ENCODE measurements around the gene GPC6.

GPC6 gene

GRCh38 chr13:93262729-93263345 lies 36.2 kb downstream of the GPC6 start:
- peak overlapping the region; percentile 66 for H3K27ac ChIP-seq
- DNase-seq (ENCODE audit: low read depth, low spot score): peak; percentile 31

GRCh38 chr13:93264876-93265275 lies 38.3 kb downstream of the GPC6 start:
- no peak for DNase-seq (ENCODE audit: low read depth, low spot score)
- no peak overlapping the region for H3K27ac ChIP-seq

- H3K27ac ChIP-seq: no peak overlapping the region
Observed at GRCh38 chr13:93265800-93266199, 39.2 kb downstream of the GPC6 start.

GRCh38 chr13:93266681-93267080 lies 40.1 kb downstream of the GPC6 start:
- no peak overlapping the region for H3K27ac ChIP-seq
- no peak for DNase-seq (ENCODE audit: low read depth, low spot score)

More at GRCh38 chr13:93265800-93266199, 39.2 kb downstream of the GPC6 start:
- no peak for DNase-seq (ENCODE audit: low read depth, low spot score)

- no peak for DNase-seq (ENCODE audit: low read depth, low spot score)
- no peak overlapping the region for H3K27ac ChIP-seq
Observed at GRCh38 chr13:93268327-93269028, 41.9 kb downstream of the GPC6 start.

GRCh38 chr13:93270769-93271742 lies 44.4 kb downstream of the GPC6 start:
- H3K27ac ChIP-seq: no peak overlapping the region
- DNase-seq (ENCODE audit: low read depth, low spot score): no peak

- no peak for DNase-seq (ENCODE audit: low read depth, low spot score)
Observed at GRCh38 chr13:93279982-93280381, 53.4 kb downstream of the GPC6 start.

GRCh38 chr13:93280688-93281087 lies 54.1 kb downstream of the GPC6 start:
- no peak for DNase-seq (ENCODE audit: low read depth, low spot score)
- no peak overlapping the region for H3K27ac ChIP-seq

More at GRCh38 chr13:93279982-93280381, 53.4 kb downstream of the GPC6 start:
- H3K27ac ChIP-seq: no peak overlapping the region

- no peak for DNase-seq (ENCODE audit: low read depth, low spot score)
- no peak overlapping the region for H3K27ac ChIP-seq
Observed at GRCh38 chr13:93283255-93283654, 56.6 kb downstream of the GPC6 start.

GRCh38 chr13:93284064-93284463 lies 57.5 kb downstream of the GPC6 start:
- no peak overlapping the region for H3K27ac ChIP-seq
- DNase-seq (ENCODE audit: low read depth, low spot score): no peak

GRCh38 chr13:93286047-93286446 lies 59.4 kb downstream of the GPC6 start:
- no peak for DNase-seq (ENCODE audit: low read depth, low spot score)
- no peak overlapping the region for H3K27ac ChIP-seq

- no peak for DNase-seq (ENCODE audit: low read depth, low spot score)
- H3K27ac ChIP-seq: no peak overlapping the region
Observed at GRCh38 chr13:93289053-93289452, 62.4 kb downstream of the GPC6 start.

- no peak for DNase-seq (ENCODE audit: low read depth, low spot score)
- H3K27ac ChIP-seq: no peak overlapping the region
Observed at GRCh38 chr13:93289842-93290241, 63.2 kb downstream of the GPC6 start.

GRCh38 chr13:93290503-93290902 lies 63.9 kb downstream of the GPC6 start:
- DNase-seq (ENCODE audit: low read depth, low spot score): no peak
- no peak overlapping the region for H3K27ac ChIP-seq

- no peak overlapping the region for H3K27ac ChIP-seq
- DNase-seq (ENCODE audit: low read depth, low spot score): no peak
Observed at GRCh38 chr13:93292366-93292765, 65.8 kb downstream of the GPC6 start.

GRCh38 chr13:93293710-93294109 lies 67.1 kb downstream of the GPC6 start:
- DNase-seq (ENCODE audit: low read depth, low spot score): no peak
- H3K27ac ChIP-seq: no peak overlapping the region

GRCh38 chr13:93296584-93296983 lies 70.0 kb downstream of the GPC6 start:
- H3K27ac ChIP-seq: no peak overlapping the region
- DNase-seq (ENCODE audit: low read depth, low spot score): no peak

GRCh38 chr13:93298713-93299112 lies 72.1 kb downstream of the GPC6 start:
- no peak overlapping the region for H3K27ac ChIP-seq
- DNase-seq (ENCODE audit: low read depth, low spot score): no peak

GRCh38 chr13:93304134-93304533 lies 77.5 kb downstream of the GPC6 start:
- no peak for DNase-seq (ENCODE audit: low read depth, low spot score)
- no peak overlapping the region for H3K27ac ChIP-seq

GRCh38 chr13:93304868-93305613 lies 78.4 kb downstream of the GPC6 start:
- no peak for DNase-seq (ENCODE audit: low read depth, low spot score)
- H3K27ac ChIP-seq: no peak overlapping the region

Measured in epithelial cell of prostate (primary cell).